Esophagus squamous epithelium (tissue), 5 donors: ENCODE data around the gene OXER1. TPM values are rescaled to one million over a fixed set of nuclear protein-coding genes. Genes with fewer than 3 reads are reported as not detected.

Experiments used
- DNase-seq: peaks from one replicate; lab custom pipeline; 2025; lab: John Stamatoyannopoulos, UW
- H3K27ac ChIP-seq, 4 donors: fragments of 200-600 bp; sonication (generic); one replicate each; pipeline ENCODE4 v1.5.1; 2016 to 2019; ENCODE audit warnings: mild to moderate bottlenecking in 1 of 4
- H3K27me3 ChIP-seq, 4 donors: fragments of 200-600 bp; sonication (generic); 1 replicate in 3 of 4; 2 replicates in 1 of 4; pipeline versions ENCODE4 v1.5.1 to v1.6.0; 2017 to 2021; ENCODE audit warnings: antibody characterized with exemption in 1 of 4
- H3K36me3 ChIP-seq, 3 donors: fragments of 200-600 bp; sonication (generic); one replicate each; pipeline ENCODE4 v1.5.1; 2016 to 2019
- H3K4me1 ChIP-seq, 3 donors: fragments of 200-600 bp; sonication (generic); one replicate each; pipeline ENCODE4 v1.5.1; 2017 to 2019
- H3K4me3 ChIP-seq, 4 donors: fragments of 200-600 bp; sonication (generic); 1 replicate in 3 of 4; 2 replicates in 1 of 4; pipeline ENCODE4 v1.5.1; 2016 to 2019; ENCODE audit warnings: mild to moderate bottlenecking in 2 of 4, moderate library complexity in 1 of 4
- H3K9me3 ChIP-seq, 3 donors: fragments of 200-600 bp; sonication (generic); one replicate each; pipeline ENCODE4 v1.5.1; 2016 to 2019
- POLR2A ChIP-seq, 4 donors: fragments of 450-650 bp; IDR thresholded peaks; one replicate each; pipeline ENCODE4 v1.6.1; 2017; ENCODE audit warnings: antibody characterized with exemption in 4 of 4, mild to moderate bottlenecking in 4 of 4, moderate library complexity in 3 of 4
- WGBS, 2 donors: methylation state at CpG; one replicate each; pipeline ENCODE4 v1.1.5; 2018; 5-methylcytosine and 5-hydroxymethylcytosine counted together
- intact Hi-C: fragments of 100-400 bp; cut with DNase I; formaldehyde crosslinking; loops from one replicate; pipeline ENCODE4 v1.15.0; 2022
- total RNA-seq, 4 donors: library from RNA; depleted of rRNA; stranded (reverse); fragments of >200 nt; gene quantifications; one replicate each; pipeline ENCODE4 v1.1.0, GENCODE V29; 2016
- TF ChIP-seq, protein P1 (sequence below), 6 experiments: fragments of 450-650 bp in 4 of 6; fragments of 200-600 bp in 2 of 6; sonication (generic) in 2 of 6; IDR thresholded peaks; one replicate each; pipeline ENCODE4 v1.5.1; 2016 to 2019; ENCODE audit warnings: antibody characterized with exemption in 6 of 6, mild to moderate bottlenecking in 4 of 6, moderate library complexity in 4 of 6
- donor health status: DM: yes; HTN: yes; CAD: no.

OXER1 gene
- total RNA-seq, 4 donors from 2014 or later, result 0.18 to 2.3 (median 1.1) TPM

DNA sequence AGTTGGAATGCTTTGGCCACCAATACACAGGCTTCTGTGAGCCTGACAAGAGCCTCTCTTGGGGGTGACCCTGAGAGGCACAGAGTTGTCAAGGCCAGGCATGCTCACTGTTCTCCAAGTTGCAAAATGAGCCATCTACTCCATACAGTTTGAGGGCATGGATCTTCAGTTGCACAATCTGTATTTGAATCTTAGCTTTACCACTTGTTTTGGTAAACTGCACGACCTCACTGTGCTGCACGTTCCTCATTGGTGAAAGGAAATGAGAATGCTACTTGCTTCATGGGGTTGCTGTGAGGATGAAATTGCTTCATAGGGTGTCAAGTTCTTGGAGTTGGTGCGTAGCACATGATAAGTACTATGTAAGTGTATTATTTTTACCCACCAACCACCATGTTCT is 40.4 kb upstream of the OXER1 start:
- intact Hi-C loops, result no loop called here

DNA sequence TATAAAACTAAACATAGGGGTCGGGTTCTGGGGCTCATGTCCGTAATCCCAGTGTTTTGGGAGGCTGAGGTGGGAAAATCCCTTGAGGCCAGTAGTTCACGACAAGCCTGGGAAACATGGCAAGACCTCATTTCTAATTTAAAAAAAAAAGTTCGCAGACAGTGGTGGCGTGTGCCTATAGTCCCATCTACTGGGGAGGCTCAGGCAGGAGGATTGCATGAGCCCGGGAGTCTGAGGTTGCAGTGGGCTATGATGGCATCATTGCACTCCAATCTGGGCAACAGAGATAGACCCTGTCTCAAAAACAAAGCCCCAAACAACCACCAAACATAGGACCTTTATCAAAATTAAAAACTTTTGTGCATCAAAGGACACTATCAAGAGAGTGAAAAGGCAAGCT is 38.2 kb upstream of the OXER1 start:
- no peaks in the 10 kb centered on the region for H3K36me3 ChIP-seq
- H3K4me1 ChIP-seq, result peaks cover 0 to 22% (median 4%) of the 10 kb centered on the region in 3 donors
- no peak overlapping the region for H3K4me3 ChIP-seq
- 81 to 92% methylated on average over 6 of the region's 6 CpGs for WGBS, 2 donors
- TF ChIP-seq POLR2A (IDR thresholded peaks at IDR 0.05), result no peak
- TF ChIP-seq, protein P1, sequence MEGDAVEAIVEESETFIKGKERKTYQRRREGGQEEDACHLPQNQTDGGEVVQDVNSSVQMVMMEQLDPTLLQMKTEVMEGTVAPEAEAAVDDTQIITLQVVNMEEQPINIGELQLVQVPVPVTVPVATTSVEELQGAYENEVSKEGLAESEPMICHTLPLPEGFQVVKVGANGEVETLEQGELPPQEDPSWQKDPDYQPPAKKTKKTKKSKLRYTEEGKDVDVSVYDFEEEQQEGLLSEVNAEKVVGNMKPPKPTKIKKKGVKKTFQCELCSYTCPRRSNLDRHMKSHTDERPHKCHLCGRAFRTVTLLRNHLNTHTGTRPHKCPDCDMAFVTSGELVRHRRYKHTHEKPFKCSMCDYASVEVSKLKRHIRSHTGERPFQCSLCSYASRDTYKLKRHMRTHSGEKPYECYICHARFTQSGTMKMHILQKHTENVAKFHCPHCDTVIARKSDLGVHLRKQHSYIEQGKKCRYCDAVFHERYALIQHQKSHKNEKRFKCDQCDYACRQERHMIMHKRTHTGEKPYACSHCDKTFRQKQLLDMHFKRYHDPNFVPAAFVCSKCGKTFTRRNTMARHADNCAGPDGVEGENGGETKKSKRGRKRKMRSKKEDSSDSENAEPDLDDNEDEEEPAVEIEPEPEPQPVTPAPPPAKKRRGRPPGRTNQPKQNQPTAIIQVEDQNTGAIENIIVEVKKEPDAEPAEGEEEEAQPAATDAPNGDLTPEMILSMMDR (IDR thresholded peaks at IDR 0.05), result no peak
- no peak overlapping the region for H3K27ac ChIP-seq
- no peak for DNase-seq
- no peaks in the 10 kb centered on the region for H3K9me3 ChIP-seq
- intact Hi-C loops, result no loop called here
- no peaks in the 10 kb centered on the region for H3K27me3 ChIP-seq

More for the DNA sequence above, 40.4 kb upstream of the OXER1 start:
- H3K9me3 ChIP-seq, result no peaks in the 10 kb centered on the region
- no peak overlapping the region for H3K27ac ChIP-seq
- DNase-seq, result no peak
- H3K4me3 ChIP-seq, result no peak overlapping the region
- peaks cover 0 to 29% (median 8%) of the 10 kb centered on the region in 3 donors for H3K4me1 ChIP-seq
- TF ChIP-seq, protein P1 (IDR thresholded peaks at IDR 0.05), result no peak
- no peak for TF ChIP-seq POLR2A (IDR thresholded peaks at IDR 0.05)
- no peaks in the 10 kb centered on the region for H3K36me3 ChIP-seq
- no peaks in the 10 kb centered on the region for H3K27me3 ChIP-seq
- WGBS, 2 donors, result 66 to 73% methylated on average over 3 of the region's 3 CpGs

DNA sequence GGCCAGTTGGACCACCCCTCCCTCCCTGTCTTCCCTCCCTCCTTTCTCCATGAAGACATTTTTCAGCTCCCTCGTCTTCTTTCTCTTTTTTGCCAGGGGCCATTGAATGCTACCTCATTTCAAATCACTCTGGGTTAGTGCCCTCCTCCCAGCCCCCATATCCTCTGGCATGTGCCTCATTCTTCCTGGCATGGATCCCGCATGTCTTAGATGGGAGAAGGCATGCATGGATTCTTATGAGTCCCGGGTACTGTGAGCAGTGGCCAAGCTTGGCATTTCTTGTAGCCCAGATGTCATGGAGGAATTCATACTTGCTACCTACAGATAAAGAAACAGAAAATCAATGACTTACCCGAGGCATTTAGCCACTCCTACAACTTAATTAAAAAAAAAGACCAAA is 37.4 kb upstream of the OXER1 start:
- 17 to 45% methylated on average over 3 to 4 of the region's 4 CpGs for WGBS, 2 donors
- H3K4me3 ChIP-seq, result no peak overlapping the region
- intact Hi-C loops, result no loop called here
- TF ChIP-seq POLR2A (IDR thresholded peaks at IDR 0.05), result no peak
- TF ChIP-seq, protein P1 (IDR thresholded peaks at IDR 0.05), result no peak
- H3K4me1 ChIP-seq, result peaks cover 0 to 26% (median 7%) of the 10 kb centered on the region in 3 donors
- H3K36me3 ChIP-seq, result no peaks in the 10 kb centered on the region
- no peaks in the 10 kb centered on the region for H3K9me3 ChIP-seq
- H3K27ac ChIP-seq, result no peak overlapping the region
- no peaks in the 10 kb centered on the region for H3K27me3 ChIP-seq
- DNase-seq, result no peak

DNA sequence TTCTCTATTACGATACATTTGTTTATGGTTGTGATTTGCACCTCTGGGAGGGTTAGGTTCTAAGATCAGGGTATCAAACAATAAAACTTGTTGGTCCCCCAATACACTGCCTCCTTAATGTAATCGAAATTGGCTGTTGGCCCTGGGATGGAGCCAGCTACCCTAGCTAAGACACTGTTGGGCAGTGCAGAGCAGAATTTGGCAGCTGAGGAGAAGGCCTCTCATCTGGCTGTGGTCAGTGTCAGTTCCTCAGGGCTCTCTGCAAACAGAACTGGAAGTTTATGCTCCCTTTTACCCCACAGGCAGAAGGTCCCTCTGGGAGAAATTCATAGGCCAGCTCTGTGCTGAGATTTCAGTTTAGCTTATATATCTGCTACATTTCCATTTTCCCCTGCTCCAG is 37.0 kb upstream of the OXER1 start:
- no peaks in the 10 kb centered on the region for H3K27me3 ChIP-seq
- H3K4me1 ChIP-seq, result peaks cover 0 to 30% (median 10%) of the 10 kb centered on the region in 3 donors
- no peak for DNase-seq
- WGBS, 2 donors, result 26 to 45% methylated on average over 2 of the region's 2 CpGs
- H3K4me3 ChIP-seq, result no peak overlapping the region
- TF ChIP-seq, protein P1 (IDR thresholded peaks at IDR 0.05), result no peak
- no peak for TF ChIP-seq POLR2A (IDR thresholded peaks at IDR 0.05)
- H3K9me3 ChIP-seq, result no peaks in the 10 kb centered on the region
- H3K36me3 ChIP-seq, result no peaks in the 10 kb centered on the region
- H3K27ac ChIP-seq, result no peak overlapping the region
- intact Hi-C loops, result no loop called here

DNA sequence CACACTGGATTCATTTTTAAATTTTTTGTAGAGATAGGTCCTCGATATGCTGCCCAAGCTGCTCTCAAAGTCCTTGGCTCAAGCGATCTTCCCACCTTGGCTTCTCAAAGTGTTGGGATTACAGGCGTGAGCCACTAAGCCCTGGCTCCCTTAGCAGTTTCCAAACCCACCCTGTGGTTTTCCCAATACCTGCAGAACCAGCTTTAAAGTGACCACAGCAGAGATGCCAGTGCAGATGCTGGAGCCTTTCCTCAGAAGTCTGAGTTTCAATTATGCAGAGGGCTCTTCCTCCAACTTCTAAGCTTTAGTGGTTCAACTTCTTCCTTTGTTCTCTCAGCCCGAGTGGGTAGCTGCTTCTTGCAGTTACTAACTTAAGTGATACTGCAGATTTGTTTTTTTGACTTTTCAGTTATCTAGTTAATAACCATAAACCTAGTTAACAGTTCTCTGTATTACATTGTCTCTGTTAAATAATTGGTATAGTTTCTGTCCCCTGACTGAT is 36.6 kb upstream of the OXER1 start:
- H3K27me3 ChIP-seq, result no peaks in the 10 kb centered on the region
- H3K27ac ChIP-seq, result no peak overlapping the region
- H3K4me3 ChIP-seq, result no peak overlapping the region
- peaks cover 0 to 34% (median 15%) of the 10 kb centered on the region in 3 donors for H3K4me1 ChIP-seq
- H3K36me3 ChIP-seq, result no peaks in the 10 kb centered on the region
- TF ChIP-seq, protein P1 (IDR thresholded peaks at IDR 0.05), result no peak
- no peak for TF ChIP-seq POLR2A (IDR thresholded peaks at IDR 0.05)
- 74 to 91% methylated on average over 4 of the region's 4 CpGs for WGBS, 2 donors
- no peak for DNase-seq
- no peaks in the 10 kb centered on the region for H3K9me3 ChIP-seq
- intact Hi-C loops, result no loop called here
